ENCODE measurements around the gene TLE4.

GRCh38 chr9:79759460-79759859, 187.7 kb downstream of the TLE4 start:
- no peak for TF ChIP-seq CTCF (conservative IDR thresholded peaks at IDR 0.05 in 1 of 2, IDR thresholded peaks at IDR 0.05 in 1 of 2; ENCODE audit: low read depth in 1 of 2, low read length in 2 of 2)
- no peak for TF ChIP-seq EZH2 (IDR thresholded peaks at IDR 0.05; ENCODE audit: low read length, missing control alignments)
